Ammon's horn (tissue), 1 donor: ENCODE results near the gene LMAN2.
A peak's percentile ranks its signal among the peaks of the same experiment; 100 is the strongest.

Experiments
- DNase-seq: peaks from one replicate; pipeline ENCODE4 v3.0.0-alpha.2; 2016; ENCODE audit warnings: low spot score

LMAN2 gene, protein sequence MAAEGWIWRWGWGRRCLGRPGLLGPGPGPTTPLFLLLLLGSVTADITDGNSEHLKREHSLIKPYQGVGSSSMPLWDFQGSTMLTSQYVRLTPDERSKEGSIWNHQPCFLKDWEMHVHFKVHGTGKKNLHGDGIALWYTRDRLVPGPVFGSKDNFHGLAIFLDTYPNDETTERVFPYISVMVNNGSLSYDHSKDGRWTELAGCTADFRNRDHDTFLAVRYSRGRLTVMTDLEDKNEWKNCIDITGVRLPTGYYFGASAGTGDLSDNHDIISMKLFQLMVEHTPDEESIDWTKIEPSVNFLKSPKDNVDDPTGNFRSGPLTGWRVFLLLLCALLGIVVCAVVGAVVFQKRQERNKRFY

DNA sequence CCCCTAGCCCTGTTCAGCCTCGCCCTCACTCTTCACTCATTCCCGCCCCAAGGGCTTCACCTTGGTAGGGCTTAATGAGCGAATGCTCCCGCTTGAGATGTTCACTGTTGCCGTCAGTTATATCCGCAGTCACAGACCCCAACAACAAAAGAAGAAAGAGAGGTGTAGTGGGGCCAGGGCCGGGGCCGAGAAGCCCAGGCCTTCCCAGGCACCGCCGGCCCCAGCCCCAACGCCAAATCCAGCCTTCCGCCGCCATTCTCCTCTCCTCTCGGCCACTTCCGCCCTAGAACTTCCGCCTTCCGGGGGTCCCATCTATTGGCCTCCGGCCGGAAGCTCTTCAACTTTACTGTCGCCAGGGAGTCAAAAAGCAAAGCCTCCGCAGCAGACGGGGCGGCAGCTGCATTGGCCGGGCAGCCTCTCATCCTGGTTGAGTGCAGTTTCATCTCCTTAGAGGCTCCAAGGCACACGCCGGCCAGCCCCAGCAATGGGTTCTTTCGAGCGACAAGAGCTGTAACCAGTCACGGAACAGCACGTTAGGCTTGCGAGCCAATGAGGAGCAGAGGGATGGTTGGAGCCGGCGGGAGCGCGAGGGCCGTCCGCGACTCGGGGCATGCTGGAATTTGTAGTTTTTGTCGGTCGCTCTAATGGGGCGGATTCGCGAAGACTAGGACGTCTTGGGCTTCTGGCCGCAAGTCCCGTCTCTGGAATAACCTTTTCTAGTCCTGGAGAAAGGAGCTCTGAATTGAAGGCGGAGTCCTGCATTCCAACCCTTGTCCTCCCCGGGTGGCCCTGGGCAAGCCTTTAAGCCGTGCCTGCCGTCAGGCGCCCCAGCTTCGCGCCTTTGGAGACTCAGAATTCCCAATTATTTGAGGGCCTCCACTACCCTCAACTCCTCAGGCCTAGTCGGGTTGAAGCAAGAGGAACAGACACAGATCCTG lies at the start of gene LMAN2:
LMAN2 (minus strand) TSS at position 277 of the 938 bp plus-strand sequence; CDS start at position 256, 21 bp downstream.
- peak; percentile 98 for DNase-seq

DNA sequence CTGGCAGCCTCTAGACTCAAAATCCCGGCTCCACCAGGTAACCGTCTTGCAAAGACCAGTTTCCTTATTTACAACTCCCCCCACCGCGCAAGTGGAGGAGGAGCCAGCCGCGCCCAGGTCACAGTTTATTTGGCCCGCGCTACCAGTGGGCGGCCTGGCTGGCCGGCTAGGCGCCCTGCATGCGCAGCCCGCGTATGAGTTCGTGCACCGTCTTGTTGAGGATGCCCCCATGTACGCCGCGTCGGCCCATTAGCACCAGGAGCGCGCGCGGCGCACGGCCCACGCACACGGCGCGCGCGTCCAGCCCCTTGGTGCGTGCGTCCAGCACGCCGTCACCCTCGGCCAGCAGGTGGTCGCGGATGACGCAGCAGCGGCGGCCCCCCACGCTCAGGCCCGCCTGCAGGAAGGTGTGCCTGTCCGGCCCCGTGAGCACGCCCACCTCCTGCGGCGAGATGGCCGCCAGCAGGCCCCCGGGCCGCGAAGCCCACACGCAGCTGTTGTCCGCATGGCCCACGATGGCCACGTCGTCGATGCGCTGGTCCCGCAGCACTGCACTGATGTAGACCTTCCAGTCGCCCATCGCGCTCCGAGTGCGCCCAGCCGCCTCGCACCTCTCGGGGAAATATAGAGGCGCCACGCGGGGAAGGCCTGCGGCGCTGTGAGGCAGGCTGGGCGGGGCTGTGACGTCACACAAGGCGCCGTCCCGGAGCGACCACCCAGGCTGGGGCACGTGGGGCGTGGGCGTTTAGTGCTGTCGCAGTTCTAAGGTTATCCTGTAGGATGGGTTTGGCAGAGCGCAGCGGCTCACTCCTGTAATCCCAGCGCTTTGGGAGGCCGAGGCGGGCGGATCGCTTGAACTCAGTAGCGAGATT lies 48.8 kb upstream of the LMAN2 start, which contains the start of gene PFN3:
PFN3 (minus strand) TSS at position 665 of the 872 bp plus-strand sequence; CDS start at position 580, 85 bp downstream.
- no peak for DNase-seq

DNA sequence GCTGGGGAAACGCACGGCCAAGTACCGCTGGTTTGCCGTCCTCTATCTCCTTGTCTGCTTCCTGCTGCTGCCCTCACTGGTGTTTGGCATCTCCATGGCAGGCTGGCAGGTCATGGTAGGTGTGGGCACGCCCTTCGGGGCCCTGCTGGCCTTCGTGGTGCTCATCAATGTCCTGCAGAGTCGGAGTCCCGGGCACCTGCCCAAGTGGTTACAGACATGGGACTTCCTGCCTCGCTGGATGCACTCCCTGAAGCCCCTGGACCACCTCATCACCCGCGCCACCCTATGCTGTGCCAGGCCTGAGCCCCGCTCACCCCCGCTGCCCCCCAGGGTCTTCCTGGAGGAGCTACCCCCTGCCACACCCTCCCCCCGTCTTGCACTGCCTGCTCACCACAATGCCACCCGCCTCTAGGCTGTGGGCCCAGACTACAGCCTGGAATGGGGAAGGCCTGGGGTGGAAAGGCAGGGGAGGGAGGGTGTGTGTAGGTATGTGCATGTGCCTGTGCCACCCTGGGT lies 46.5 kb upstream of the LMAN2 start:
- DNase-seq = no peak

DNA sequence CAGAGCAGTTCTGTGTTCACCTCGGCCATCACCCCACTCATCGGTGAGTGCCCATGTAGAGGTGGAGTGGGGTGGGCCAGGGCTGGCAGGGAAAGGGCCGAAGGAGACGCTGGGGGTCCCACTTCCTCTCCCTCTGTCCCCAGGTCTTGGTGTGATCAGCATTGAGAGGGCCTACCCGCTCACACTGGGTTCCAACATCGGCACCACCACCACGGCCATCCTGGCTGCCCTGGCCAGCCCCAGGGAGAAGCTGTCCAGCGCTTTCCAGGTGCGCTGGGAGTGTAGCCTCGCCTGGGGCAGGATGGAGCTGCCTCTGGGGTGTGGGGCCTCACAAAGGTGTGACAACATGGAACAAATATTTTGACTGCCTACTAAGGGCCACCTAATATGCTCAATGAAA lies 45.3 kb upstream of the LMAN2 start:
- DNase-seq = no peak

DNA sequence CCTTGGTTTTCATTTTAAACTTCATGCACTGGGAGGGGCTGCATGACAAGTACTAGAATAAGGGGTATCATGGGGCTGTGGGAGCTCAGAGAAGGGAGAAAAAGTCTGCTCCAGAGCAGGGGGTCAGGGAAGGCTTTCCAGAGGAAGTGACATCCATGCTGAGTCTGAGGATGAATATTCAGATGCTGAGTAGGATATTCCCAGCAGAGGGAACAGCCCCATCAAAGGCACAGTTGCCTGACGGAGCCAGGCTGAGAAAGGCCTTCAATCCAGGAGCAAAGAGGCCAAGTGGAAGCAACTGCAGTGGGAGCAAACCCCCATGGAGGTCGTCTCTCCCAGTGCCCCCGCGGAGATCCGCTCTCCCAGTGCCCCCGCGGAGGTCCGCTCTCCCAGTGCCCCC lies 44.6 kb upstream of the LMAN2 start:
- DNase-seq = no peak

DNA sequence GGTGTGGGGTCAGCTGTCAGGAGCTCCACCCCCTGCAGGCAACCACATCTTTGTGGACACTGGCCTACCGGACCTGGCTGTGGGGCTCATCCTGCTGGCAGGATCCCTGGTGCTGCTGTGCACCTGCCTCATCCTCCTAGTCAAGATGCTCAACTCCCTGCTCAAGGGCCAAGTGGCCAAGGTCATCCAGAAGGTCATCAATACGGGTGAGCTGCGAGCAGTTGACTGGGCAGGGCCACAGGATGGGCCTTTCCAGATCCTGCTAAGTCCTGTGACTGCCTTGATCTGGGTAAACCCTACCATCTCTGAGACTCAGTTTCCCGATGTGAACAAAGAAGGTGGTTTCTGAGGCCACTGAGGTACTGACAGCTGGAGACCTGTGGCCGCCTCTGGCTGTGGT lies 42.5 kb upstream of the LMAN2 start:
- DNase-seq = no peak

DNA sequence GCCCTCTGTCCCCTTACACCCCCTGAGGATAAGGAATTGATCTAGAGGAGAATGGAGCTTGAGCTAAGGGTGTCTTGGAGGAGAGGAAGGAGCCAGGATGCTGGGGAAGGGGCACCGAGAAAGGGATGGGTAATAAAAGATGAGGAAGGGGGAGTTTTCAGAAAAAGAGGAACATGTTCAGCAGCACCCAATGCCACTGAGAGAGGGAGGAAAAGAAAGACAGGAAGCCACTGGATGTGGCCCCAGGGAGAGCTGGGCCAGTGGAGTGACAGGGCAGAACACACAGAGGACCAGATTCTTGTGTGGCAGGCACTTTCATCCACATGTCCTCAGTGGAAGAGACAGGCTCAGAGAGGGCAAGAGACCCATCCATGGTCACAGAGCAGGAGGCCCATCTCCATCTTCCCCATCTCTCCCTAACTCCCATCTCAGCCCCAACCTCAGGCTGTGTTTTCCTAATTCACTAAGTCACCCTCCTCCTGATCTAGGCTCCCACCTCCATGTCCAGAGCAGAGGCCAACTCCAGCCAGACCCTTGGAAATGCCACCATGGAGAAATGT lies 41.8 kb upstream of the LMAN2 start:
- DNase-seq = no peak

DNA sequence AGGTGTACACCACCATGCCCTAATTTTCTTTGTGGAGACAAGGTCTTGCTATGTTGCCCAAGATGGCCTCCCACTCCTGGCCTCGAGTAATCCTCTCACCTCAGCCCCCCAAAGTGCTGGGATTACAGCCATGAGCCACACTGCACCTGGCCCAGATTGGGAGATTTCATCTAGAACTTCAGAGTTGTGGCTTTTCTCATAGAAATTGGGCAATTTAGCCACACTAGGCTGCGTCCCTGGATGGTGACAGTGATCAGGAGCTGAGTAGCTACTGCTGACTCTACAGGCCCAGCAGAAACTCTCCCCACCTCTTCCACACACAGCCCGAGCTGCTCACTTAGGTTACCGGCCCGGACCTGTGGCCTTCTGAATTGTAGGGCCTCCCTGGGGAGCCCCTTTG lies 41.3 kb upstream of the LMAN2 start:
- no peak for DNase-seq

DNA sequence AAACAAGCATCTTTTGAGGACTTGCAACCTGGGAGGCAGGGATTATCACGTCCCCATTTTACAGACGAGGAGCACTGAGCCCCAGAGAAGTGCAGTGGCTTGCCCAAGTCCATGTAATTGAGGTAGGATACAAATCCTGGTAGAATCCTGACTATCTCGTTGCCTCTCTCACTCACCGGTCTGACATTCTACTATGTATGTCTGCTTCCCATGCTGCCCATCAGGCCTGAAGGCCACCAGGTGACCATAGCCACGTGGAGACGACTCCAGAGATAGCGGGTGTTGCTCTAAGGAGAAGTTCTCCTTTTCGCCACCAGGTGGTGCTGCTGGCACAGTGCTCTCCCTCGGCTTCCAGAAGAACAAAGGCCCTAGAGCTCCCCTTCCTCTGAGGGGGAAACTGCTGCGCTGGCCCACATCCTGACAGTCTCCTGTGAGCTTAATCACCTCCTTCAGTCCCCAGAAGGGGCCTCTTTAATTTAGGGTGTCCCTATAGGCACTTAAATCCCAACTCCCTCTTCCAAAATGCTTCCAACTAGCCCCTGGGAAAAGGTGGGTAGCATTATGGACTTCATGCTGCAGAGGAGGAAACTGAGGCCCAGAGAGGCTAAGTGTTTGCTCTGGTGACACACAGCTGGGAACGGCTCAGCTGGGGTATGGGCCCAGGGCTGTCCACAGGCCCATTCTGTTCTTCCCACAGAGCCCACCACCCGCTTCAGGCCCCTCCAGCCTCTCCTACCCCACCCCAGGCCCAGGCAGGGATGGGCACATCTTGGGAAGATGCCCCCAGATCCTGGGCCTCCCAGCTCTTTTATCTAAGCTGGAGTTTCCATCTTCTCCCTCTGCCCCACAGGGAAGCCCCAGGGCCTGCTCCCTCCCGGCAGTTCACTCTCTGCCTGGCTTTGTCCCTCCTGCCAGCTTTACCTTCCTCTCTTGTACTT lies 39.2 kb upstream of the LMAN2 start:
- DNase-seq = peak; percentile 87

DNA sequence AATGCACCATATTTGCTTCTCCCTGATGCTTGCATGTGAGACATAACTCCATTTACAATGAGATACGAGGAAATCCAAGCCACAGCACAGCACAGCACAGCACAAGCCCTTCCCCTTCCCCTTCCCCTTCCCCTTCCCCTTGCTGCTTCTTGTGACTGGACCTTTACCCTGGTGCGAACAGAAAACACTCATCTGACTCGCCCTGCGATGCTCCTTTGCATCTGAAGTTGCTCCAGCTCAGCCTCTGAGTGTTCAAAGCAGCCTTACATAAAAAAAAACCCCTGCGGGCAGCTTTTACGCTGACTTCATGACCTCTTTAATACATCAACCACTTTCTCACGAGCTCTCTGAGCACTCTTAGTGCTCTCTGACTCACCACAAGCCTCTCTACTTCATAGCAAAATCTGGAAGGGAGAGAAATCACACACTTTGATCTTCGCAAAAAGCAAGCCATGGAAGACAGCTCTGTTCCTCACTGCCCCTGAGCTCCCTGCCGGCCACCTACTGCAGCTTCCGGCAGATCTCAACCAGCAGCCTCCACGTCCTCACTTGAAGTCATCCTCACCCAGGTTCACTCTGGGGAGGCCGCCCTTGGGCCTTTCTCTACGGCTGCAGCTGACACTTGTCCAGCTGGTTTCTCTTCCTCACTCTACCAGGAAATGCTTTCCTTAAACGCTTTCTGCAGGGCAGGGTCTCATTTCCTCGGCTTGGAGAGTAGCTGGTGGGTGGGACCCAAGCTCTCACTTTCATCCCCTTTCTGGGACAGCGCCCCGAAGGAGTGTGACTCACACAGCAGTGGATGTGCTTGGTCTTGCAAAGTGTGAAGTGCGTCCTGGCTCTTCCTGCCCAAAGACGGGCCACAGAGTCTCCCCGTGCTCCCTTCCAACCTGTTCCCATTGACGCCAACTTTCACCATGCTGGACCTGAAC lies 38.0 kb upstream of the LMAN2 start:
- no peak for DNase-seq

DNA sequence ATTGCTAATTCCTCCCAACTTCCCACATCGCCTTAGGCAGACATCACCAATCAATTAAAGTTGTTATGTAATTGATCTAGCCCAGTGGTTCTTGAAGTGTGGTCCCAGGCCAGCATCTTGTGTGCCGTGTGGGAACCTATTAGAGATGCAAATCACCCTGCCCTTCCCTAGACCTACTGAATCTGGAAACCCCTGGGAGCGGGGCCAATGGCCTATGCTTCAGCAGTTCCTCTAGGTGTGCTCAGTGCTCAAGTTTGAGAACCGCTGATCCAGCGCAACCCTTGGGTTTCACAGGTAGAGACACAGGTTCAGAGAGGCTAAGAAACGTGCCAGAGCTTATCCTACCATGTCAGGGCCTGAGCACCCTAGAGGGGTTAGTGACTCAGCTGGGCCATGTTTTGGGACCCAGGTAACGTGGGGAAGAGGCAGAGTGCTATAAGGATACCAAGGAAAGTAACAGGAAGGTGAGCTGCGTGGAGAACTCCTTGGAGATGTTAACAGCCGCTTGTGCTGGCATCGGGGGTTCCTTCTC lies 37.1 kb upstream of the LMAN2 start:
- no peak for DNase-seq

DNA sequence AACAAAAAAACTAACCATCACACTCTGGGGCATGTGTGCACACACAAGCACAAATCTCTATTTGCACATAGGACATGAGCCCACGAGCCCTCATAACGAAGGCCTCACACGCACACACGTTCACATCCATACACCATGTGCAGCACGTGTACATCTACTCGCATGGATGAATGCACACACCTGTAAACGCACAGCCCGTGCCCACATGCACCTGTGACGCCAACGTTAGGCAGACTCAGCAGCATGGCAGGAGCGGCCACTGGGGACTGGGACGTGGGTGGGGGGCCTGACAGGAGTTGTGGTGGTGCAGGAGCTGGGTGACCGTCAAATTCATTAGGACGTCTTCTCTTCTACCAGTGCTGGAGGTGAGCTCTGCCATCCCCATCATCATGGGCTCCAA lies 35.9 kb upstream of the LMAN2 start:
- DNase-seq = no peak

DNA sequence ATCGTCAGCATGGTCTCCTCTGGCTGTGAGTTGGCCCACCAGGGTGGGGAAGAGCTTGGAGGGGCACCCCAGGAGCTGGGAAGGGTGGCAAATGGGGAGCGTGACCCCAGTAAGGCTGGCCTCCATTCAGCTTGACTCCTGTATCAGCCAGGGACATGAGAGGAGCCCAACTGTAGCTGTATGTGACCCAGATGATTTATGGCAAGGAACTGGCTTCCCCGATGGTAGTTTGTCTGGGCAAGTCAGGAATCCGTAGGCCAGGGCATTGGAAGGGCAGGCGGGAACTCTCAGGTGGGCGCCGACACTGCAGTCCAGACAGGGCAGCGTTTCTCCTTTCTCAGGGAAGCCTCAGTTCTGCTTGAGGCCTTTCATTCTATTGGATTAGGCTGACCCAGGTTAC lies 35.1 kb upstream of the LMAN2 start:
- DNase-seq = no peak

DNA sequence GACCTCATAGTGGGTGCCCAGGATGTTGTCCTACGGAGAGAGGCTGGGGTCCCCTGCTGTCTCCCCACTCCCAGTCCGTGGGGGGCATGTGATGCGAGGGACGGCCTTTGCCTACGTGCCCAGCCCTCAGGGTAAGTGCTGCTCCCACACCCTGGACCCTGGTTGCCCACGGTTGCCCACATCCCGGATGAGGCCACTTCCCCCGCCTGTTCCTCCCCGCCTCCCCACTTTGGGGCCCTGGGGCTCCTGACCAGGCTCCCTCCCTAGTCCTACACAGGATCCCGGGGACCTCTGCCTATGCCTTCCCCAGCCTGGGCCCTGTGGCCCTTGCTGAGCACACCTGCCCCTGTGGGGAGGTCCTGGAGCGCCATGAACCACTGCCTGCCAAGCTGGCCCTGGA lies 34.3 kb upstream of the LMAN2 start:
- no peak for DNase-seq

DNA sequence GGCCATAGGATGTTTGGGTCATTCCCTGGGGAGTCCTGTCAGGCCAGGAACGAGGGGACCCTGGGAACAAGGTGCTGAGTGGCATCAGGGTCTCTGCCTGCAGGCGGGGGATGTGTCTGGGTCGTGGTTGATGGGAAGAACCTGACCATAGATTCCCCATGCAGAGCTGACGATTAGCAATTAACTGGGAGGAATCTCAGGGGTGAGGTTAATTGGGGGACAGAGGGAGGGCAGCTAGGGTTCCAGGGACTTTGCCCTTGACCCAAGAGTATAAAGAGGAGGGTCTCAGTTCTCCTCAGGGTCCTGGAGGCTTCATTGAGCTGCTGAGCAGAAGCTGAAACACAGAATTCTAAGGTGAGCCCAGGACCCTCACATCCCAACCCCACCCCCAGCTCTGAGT lies 32.7 kb upstream of the LMAN2 start, which contains the start of gene SLC34A1:
SLC34A1 (plus strand) TSS at position 301 of the 400 bp plus-strand sequence. CDS start 1,308 bp downstream, outside the sequence.
- DNase-seq = no peak

DNA sequence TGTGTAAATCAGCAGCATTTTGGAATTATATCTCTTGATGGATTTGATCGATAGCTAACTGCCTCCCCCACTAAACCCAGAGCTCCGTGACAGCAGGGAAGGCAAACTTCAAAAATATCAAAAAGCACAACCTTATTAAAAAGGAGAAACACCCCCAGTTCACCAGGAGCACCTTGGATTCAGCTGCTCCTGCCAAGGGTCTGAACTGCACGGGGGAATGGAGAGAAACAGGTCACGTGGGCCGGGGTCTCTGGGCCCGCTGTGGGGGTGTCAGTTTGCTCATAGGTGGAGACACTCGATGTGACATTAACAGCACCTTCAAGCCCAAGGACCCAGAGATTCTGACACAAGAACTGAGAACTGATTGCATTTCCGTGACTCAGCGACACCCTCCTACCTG lies 31.7 kb upstream of the LMAN2 start:
- no peak for DNase-seq

DNA sequence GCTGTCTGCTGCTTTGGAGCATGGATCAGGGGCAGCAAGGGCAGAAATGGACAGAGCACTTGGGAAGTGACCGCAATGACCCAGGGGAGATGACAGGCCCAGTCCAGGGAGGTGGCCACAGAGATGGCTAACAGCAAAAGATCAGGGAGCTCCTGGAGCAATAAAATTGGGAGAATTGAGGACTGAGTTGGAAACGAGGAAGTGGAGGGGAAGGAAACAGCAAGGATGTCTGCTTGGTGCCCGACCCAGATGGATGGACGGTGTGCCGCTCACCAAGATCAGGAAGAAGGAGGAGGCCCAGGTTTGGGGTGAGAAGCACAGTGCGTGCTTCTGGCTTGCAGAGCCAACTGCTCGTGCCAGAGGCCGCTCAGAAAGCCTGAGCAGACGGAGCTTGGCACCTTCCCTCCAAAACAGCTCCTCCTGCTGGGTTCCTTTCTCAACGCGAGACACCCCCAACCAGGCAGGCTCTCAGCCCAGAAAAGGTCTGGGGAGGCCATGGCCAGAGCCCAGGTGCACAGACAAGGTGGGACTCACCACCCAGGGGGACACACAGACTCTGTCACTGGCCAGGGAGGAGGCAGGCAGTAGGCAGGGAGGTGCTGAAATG lies 31.1 kb upstream of the LMAN2 start:
- peak; percentile 60 for DNase-seq

DNA sequence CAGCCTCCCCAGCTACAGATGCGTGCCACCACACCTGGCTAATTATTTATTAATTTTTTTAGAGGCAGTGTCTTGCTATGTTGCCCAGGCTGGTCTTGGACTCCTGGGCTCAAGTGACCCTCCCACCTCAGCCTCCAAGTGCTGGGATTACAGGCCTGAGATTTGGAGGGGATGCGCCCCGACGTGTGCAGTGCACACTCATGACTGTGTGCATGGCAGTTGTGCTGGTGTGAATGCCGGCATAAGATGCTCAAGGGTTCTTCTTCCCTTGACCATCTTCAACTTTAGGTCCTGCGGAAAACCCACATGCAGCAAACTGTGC lies 29.3 kb upstream of the LMAN2 start:
- no peak for DNase-seq
